Measurements from ENCODE around the gene IBA57.

IBA57 gene

DNA sequence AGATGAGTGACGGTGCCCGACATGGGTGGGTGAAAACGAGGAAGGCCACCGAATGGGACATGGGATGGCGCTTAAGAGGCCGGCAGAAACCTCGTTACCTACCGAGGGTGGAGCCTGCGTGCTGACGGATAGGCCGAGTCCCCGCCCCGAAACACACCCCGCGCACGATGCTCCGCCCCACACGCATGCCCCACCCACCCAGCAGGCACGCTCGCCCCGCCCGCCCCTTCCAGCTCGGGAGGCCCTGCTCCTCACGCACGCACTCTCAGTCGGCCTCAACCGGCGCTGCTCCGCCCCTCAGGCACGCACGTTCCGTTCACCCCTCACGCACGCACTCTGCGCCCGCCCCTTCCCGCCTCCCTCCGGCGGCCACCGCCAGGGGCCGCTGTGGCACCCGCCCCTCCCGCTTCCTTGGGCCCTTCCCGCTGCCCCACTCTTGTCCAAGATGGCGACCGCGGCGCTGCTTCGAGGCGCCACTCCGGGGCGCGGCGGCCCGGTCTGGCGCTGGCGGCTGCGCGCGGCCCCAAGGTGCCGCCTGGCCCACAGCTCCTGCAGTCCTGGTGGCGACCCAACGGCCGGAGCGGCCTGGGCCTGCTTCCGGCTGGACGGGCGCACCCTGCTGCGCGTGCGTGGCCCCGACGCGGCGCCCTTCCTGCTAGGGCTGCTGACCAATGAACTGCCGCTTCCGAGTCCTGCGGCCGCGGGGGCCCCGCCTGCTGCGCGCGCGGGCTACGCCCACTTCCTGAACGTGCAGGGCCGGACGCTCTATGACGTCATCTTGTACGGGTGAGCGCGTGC lies at the start of gene IBA57:
TSS of gene IBA57 (plus strand) at position 433 of the 798 bp plus-strand sequence. CDS start at position 446, 13 bp downstream.
- peak; percentile 95 to 97 for DNase-seq

DNA sequence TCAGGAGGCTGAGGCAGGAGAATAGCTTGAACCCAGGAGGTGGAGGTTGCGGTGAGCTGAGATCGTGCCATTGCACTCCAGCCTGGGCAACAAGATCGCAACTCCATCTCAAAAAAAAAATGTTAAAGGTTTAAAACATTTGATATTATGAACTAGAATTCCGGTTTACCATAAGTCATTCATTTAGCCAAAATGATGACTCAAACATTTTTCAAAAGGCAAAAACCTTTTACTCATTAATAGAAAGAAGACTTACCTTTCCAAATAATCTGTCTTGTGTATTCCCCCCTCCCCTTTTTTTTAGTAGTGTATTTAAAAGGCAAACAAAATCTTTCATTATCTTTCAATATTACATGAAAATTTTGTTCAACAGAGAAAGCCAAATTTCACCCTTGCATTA lies 48.3 kb upstream of the IBA57 start:
- no peak for DNase-seq

DNA sequence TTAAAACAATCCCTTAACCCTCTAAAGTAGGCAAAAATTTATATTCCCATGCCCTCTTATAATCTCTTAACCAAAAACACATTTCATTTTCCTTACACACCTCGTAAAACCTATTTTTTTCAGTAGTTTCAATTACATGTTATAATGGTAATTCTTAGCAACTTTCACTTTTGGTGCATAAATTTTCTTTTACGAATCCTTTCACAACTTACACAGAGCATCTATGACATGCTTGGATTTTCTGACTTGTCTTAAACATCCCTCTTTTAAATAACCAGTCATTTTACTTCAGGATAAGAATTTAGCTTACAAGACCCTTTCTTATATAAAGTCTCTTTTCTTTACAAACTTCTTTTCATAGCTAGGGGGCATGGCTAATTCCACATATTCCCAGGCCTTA lies 47.6 kb upstream of the IBA57 start:
- no peak for DNase-seq

DNA sequence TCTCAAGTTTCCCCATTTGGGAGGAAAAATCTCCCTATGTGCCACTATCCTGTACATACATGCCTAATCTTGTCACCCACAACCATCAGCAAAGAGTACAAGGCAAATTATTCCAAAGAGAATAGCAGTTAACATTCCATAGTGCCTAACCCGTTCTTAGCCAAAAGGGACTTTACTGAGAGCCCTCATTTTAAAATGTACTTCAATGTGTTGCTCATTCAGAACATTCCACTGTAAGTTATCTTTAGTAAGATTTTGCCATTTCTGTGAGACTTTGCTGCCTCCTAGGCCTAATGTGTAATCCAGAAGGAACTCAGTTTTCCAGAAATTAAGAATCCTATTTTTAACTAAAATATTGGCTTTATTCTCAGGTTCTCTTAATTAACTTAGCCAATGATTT lies 45.3 kb upstream of the IBA57 start:
- no peak for DNase-seq

DNA sequence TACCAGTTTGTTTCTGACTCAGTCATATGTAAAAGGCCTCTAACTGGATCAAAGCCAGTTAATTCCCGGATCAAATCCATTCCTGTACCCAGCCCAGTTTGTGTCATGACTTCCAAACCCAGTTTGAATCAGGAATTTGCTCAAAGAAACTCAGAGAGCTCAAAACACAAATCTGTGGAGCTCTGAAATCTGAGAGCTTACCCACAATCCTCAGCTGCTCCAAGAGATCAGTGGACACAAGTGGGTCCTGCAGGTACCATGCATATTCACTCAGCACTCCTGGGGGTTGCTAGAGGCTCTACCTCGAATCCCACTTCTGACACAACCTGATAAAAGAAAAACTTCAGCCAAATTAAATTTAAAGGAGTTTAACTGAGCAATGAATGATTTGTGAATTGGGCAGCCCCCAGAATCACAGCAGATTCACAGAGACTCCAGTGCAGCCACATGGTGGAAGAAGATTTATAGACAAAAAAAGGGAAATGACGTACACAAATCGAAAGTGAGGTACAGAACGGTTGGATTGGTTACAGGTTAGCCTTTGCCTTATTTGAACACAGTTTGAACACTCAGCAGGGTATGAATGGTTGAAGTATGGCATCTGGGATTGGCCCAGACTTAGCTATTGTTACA lies 44.6 kb upstream of the IBA57 start:
- no peak for DNase-seq

DNA sequence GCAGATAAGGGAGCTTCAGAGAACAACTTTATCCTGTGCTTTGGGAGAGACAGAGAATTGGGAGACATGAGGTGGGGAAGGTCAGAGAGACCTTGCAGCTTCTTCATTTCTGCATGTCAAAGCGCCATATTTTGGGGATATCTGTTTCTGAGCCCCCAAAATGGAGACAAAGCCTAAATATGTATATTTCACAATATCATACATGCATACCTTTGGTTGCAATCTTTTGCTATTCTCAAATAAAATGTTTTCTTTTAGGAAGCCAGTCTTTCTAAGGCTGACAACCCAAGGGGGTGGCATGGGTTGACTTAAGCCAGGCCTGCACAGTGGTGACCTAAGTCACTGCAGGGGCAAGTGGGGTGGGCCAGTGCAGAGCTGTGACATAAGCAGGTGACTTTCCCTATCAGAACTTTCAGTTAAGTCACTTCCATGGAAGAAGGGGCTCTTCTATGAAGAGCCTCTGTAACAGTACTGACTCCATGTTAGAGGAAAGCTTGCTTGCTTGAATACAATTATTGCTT lies 42.6 kb upstream of the IBA57 start:
- DNase-seq, result no peak

DNA sequence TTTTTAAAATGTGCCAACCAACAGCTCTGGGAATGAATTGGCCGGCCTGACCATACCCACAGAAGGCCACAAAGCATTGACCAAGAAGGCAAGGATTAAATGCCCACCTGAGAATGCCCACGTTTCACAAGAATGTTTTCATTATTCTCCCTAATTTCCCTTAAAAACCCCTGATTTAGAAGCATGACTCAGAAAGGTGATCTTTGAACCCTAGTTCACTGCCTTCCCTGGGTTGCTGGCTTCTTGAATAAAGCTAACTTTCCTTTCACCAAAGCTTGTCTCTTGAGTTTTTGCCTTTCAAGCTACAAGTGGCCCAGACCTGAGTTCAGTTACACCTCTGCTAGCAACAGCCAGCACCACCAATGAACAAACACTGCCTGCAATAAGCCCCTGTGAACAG lies 42.1 kb upstream of the IBA57 start:
- no peak for DNase-seq

DNA sequence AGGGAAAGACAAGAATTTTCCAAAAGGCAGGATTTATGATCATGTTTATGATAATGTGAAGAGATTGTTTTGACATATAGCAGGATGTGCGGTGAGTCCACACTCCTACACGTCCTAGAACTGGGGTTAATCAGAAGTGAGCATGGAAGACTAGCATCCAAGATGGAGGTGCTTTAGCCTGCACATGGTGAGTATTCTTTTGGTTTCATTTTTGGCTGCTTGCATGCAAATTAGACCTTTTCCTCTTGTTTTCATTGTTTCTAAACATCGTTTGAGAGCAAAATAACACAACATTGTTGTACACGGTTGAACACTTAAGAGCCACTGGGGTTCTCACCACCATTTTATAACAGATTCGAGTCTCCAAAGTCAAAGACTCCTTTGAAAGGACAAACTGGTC lies 40.4 kb upstream of the IBA57 start:
- no peak for DNase-seq

DNA sequence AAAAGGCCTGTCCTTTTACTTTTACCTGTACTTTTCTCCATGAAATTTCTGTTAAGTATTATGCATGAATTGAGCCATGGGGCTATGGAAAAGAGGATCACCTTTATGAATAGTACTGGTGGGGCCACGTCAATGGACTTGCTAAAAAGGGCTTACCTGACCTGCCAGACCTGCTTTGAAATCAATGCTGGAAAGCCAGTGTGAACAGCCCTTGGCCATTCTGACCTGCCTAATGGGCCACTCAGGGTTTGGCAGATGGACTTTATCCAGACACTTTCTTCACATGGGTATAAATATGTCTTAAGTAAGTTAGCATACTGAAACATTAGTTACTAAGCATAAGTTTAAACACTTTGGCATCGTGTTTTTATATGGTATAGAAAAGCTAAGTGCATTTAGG lies 33.8 kb upstream of the IBA57 start:
- no peak for DNase-seq

DNA sequence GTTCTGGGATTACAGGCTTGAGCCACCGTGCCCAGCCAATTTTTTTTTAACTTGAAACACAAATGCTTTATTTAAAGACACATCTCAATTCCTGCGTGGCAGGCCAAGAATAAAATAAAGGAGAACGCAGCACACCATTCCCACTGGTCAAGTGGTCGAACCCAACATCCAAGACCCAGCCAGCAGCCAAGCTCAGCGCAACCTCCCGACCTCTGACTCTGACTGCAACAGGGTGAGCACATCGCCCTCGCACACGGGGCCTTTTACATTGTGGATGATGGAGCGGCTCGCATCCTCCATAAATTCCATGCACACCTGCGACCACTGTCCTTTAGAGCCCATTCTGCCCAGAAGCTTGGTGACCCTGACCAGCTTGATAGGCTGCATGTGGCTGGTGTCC lies 31.0 kb upstream of the IBA57 start:
- DNase-seq, result no peak

DNA sequence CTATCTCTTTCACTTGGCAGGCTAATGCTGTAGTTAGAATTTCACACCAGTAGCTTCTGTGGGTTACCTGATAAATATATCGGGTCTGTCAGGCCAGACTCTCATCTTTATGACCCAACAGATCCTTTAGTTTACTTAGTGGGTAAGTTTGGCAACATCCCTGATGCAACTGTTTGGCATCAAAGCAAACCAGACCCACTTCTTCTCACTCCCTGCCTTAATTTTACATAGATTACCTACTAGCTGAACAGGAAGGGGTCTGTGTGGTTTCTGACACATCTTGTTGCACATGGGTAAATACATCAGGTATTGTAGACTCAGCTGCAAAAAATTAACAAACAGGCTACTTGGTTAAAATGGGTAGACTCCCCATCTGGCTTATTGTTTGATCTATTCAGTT lies 28.7 kb upstream of the IBA57 start:
- DNase-seq, result no peak

DNA sequence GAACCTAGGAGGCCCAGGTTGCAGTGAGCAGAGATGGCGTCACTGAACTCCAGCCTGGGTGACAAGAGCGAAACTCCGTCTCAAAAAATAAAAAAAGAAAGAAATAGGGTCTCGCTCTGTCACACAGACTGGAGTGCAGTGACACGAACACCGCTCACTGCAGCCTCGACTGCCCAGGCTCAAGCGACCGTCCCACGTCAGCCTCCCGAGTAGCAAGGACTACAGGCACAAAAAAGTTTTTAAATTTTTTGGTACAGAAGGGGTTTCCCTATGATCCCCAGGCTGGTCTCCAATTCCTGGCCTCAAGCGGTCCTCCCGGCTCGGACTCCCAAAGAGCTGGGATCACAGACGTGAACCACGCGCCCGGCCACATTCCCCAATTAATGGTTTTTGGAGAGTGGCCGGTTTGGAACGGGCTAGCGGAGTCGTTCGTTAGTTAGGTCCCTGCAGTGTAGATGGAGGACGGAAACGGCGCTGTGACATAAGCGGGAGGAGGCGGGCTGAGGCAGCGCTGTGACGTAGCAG lies 26.1 kb upstream of the IBA57 start:
- no peak for DNase-seq

DNA sequence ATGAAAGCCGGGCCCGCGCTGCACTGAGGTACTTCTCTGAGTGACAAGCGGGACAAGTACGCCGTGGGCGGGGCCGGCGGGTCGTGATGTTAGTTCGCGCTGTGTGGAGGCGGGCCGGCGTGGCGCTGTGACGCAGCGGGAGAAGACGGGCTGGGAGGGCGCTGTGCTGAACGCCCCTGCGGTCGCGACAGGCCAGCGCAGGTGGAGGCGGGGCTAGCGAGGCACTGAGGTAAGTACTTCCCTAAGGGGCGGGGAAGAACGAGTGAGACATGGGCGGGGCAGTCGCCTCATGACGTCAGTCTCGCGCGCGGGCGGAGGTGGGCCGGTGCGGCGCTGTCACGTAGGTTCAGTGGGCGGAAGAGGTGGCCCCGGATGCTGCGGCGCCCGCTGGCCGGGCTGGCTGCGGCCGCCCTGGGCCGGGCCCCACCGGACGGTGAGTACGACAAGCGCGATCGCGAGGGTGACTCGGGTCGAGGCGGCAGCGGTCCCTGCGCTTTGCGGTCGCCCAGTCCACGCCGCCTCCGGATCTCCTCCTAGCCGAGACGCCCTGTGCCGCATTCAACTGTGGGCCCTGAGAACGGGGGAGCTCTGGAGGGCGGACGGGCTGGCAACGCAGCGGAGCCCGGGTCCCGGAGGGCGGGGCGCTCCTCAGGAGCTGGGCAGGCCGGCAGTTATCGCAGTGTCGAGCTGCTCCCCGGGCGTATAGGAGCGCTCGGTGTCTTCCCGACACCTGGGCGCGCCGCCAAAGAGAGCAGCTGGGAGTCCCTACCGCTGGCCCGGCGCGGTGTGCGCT lies 25.5 kb upstream of the IBA57 start, which contains the start of gene GUK1:
TSS of gene GUK1 (plus strand) at position 349 of the 793 bp plus-strand sequence. CDS start at position 373, 24 bp downstream.
- peak; percentile 98 to 99 for DNase-seq

DNA sequence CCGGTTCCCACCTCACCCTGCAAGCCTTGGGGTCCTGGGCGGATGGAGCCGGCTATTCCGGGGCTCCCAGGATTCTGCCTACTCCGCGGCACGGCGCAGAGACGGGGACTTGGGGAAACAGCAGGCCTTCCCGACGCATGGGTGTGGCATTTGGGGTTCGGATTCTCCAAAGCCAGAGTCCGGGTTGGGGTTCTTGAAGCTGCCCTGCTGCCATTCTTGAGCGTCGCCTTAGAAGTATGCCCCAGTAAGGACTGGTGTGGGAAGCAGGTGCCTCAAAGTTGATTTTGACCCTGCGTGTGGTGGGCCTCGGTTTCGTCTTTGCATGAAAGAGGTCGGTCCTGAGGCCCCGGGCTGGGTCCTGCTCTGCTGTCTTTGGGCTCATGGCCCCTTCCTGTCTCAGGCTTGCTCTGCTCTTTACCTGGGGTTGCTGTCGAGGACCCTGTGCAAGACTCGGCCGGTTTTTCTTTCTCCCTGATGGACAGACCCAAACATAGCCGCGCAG lies 24.8 kb upstream of the IBA57 start:
- DNase-seq, result no peak

DNA sequence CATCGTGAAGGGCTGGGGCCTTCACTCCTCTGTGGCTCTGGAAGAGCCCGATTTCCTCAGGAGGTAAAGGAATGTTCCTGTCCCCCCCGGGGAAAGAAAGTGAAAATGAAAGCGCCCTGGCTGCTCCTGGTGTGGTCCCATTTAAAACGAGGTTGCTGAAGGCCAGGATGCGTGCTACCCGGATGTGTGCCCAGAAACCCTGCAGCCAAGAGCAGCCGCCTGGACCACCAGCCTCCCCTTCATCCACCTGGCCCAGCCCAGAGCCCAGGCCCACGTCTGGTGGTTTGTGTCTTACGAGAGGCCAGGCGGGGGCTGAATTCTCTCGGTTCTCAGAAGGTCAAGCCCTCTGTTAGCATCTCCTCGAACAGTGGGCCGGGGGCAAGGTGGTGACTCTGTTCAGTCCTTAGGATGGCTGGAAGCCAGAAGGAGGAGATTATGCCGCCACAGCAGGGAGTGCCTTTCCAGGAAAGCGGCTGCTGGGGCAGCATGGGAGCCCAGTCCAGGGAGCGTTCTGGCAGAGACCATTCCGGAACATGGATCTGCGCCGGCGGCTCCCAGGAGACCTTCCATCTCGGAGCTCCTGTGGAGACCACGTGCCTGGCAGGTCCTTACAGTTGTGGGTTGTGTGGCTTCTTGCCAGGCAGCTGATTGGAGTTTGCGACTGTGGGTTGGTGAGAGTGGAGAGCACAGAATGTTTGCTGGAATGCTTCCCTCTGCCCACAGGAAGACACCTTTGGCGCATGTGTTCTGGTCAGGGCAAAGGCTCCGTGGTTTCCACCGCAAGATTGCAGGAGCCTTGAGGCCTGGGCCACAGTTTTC lies 24.2 kb upstream of the IBA57 start:
- DNase-seq, result no peak

DNA sequence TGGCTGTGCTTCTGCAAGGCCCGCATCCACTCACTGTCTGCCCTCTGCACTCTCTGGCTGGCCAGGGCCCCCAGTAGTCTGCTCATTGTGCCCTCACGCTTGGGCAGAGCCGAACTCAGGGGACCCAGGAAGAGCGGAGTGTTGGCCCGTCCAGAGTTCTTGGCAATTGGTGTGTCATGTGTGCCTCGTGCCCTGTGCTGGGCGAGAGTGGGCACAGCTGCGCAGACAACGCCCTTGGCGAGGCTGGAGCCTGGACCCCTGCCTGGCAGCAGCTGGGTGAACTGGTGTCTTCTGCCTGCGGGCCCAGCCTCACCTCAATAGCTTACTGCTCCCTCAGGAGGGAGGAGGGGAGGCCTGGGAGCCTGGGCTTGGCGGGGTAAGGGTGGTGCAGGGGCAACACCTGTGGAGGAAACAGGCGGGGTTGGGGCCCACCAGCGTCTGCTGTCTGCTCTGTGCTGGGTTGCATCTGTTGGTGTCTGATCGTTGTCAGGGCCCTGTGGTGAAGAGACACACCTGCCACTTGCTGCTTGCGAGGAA lies 23.4 kb upstream of the IBA57 start:
- DNase-seq, result no peak

DNA sequence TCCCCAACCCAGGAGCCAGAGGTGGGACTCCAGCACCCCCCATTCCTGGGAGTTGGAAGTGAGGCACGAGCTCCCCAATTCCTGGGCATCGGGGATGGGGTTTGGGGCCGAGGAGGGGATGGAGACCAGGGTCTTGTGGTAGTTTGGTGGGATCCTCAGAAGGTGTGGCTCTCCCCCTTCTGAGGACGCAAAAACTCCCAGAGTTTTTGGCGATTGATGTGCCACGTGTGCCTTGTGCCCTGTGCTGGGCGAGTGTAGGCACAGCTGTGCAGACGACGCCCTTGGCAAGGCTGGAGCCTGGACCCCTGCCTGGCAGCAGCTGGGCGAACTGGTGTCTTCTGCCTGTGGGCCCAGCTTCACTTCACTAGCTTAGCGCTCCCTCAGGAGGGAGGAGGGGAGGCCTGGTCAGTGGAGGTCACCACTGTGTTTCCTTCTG lies 22.9 kb upstream of the IBA57 start:
- no peak for DNase-seq

DNA sequence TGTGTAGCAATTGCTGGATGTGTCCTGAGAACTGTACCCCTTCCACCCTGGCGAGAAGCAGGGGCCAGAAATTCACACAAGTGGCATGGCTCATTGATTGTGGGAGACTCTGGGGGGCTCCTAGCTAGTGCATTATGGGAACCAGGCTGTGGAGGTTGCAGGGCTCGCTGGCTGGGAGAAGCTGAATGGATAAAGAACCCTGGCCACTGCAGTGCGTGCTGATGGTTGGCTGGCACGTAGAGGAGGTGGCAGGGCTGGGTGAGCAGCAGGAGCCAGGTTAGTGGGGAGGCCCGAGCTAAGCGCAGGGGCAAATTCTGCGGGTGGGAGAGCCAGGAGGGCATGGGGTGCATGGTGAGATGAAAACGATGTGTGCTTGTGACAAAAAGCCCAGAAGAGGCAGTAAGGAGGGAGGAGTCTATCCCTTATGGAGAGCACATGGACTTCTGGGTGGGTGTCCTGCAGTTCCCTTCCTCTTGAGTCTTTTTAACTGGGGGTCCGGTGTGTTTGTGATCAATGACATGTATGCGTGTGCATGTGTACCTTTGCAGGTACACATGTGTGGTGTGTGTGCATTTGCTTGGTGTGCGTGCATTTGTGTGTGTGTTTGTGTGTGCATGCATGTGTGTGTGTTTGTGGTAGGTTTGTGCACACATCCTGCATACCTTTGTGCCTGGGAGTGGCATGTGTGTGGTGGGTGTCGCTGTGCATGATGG lies 22.0 kb upstream of the IBA57 start:
- DNase-seq, result no peak

DNA sequence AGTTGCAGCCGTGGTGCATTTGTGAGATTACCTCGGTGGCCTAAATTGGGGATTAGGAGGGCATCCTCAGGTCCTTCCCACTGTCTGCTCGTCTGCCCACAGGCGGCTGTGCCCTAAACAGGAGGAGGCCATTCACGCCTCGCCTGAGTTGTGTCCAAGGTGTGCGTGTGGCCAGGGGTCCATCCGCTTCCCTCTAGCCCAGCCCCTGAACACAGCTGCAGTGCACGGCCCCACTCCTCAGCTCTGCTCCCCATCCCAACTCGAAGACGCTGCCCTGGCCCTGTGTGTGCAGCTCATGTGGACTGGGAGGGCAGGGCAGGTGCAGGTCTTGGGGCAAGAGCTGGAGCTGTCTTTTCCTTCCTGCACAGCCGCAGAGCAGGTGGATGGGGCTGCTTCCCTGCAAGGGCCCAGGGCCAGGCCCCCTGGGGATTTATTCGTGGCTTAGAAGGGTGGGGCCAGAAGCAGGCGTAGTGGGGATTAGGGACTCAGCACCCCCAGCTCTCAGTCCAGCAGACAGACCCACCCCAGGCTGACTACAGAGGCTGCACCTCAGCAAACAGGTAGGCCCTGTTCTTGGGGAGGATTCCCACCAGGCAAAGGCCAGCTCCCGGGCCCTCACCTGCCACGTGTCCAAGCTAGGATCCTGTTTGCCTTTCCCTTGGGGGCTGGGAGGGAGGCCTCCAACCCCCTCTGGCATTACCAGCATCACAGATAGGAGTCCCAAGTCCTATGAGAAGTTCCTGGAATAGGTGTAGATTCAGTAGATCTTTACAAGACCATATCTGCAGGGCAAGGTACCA lies 21.2 kb upstream of the IBA57 start:
- DNase-seq, result no peak

DNA sequence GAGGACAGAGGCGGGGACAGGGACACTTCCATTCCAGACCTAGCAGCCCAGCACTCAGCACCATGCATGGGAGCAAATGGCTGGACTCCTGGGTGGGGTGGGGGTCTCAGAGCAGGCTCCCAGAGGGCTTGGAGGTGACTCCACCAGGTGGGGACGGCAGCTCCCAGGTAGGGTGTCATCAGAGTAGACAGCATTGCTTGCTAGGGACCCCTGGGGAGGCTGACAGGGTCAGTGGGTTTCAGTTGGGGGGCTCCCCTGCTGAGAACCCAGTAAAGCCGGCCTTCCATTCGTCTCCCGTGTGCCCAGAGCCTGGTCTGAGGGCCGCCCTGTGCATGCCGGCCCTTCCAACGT lies 20.6 kb upstream of the IBA57 start:
- DNase-seq, result no peak
